ENCODE data around the gene CACNA2D4.

Gene CACNA2D4

GRCh38 chr12:1847411-1847810 is 71.0 kb downstream of the CACNA2D4 start:
- H3K4me2 ChIP-seq: peak overlapping the region; percentile 75 to 98 (median 92)
- TF ChIP-seq Cebpa-rat (IDR thresholded peaks at IDR 0.05): no peak
- no peaks in the 10 kb centered on the region for H4K20me1 ChIP-seq
- H3K4me1 ChIP-seq: peaks cover 69 to 99% (median 98%) of the 10 kb centered on the region in 10 experiments
- no peaks in the 10 kb centered on the region for H3K9me3 ChIP-seq (replicated peaks in 1 of 11)
- no peaks in the 10 kb centered on the region for H3K36me3 ChIP-seq
- peak overlapping the region in 1 of 10 experiments; percentile 16; a peak in 2 of 20 replicates for H3K4me3 ChIP-seq
- H3K27me3 ChIP-seq: peaks cover 0 to 6% (median 0%) of the 10 kb centered on the region in 11 experiments; a peak in 1 of 22 replicates
- peak overlapping the region in 8 of 11 experiments; percentile 53 to 79 (median 66); a peak in 11 of 22 replicates for H3K9ac ChIP-seq
- peak overlapping the region in 8 of 11 experiments; percentile 70 to 85 (median 78); a peak in 17 of 22 replicates for H3K27ac ChIP-seq

DNA sequence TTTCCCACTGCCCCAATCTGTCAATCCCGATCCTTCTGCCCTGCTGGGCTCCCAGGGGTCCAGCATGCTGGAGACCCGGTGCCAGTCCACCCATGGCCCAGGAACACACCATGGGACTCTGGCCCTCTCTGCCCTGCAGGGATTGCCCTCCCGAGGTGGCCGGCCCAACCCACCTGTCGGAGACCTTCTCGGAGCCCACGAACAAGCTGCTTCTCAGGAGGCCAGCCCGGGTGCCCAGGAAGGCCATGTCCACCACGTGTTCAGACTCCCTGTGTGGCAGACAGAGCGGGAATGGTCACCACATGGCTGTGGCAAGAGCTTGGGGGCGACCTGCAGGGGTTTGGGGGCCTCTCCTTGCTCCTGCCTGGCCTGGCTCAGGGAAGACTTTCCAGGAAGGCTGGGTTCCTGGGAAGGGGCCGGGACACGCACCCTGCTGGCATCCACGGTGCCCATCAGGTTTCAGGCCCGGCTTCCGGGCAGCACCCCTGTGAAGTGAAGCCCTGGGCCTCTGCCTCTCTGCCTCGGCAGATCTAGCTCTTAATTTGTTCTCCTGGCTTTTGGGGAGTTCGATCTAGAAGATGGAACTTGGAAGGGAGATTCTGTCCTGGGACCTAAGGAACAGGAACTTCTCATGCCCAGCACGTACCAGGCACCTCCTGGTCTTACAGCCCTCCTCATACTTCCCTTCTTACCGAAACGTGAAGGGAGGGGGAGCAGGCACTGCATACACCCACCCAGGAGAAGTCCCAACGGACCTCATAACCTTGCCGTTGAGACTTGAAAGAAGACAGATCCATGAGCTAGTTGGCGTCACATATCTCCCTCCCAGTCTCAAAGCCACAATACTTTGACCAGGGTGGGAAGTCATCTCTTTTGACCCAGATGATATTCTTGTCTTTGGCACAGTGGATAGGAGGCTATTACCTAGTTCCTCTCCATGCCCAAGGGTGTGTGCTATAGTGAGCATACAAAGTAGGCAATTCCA is 71.7 kb downstream of the CACNA2D4 start:
- H3K9ac ChIP-seq: peak overlapping the region in 10 of 11 experiments; percentile 4 to 79 (median 62); a peak in 17 of 22 replicates
- H3K4me2 ChIP-seq: peak overlapping the region; percentile 75 to 98 (median 92)
- H3K27me3 ChIP-seq: peaks cover 0 to 6% (median 0%) of the 10 kb centered on the region in 11 experiments; a peak in 1 of 22 replicates

GRCh38 chr12:1845886-1846285 is 72.6 kb downstream of the CACNA2D4 start:
- Histone ChIP-seq H3K9ac (peak overlapping the region in 8 of 11 experiments; percentile 4 to 79 (median 66); a peak in 12 of 22 replicates), H3K36me3 (no peaks in the 10 kb centered on the region), H3K4me1 (peaks cover 68 to 99% (median 97%) of the 10 kb centered on the region in 10 experiments), H3K4me2 (peak overlapping the region; percentile 75 to 98 (median 92)), H4K20me1 (no peaks in the 10 kb centered on the region), H3K4me3 (peak overlapping the region in 1 of 10 experiments; percentile 29; a peak in 2 of 20 replicates), H3K27me3 (peaks cover 0 to 6% (median 0%) of the 10 kb centered on the region in 11 experiments; a peak in 2 of 22 replicates), H3K27ac (peak overlapping the region in 8 of 11 experiments; percentile 70 to 85 (median 78); a peak in 16 of 22 replicates), H3K9me3 (replicated peaks in 1 of 11) (no peaks in the 10 kb centered on the region)
- no peak for TF ChIP-seq Cebpa-rat (IDR thresholded peaks at IDR 0.05)

More for the DNA sequence above, 71.7 kb downstream of the CACNA2D4 start:
- TF ChIP-seq Cebpa-rat (IDR thresholded peaks at IDR 0.05): no peak
- Histone ChIP-seq H3K36me3 (no peaks in the 10 kb centered on the region), H3K9me3 (replicated peaks in 1 of 11) (no peaks in the 10 kb centered on the region), H3K4me3 (peak overlapping the region in 3 of 10 experiments; percentile 16 to 29 (median 19); a peak in 6 of 20 replicates), H3K4me1 (peaks cover 68 to 99% (median 97%) of the 10 kb centered on the region in 10 experiments), H4K20me1 (no peaks in the 10 kb centered on the region), H3K27ac (peak overlapping the region in 10 of 11 experiments; percentile 33 to 85 (median 76); a peak in 20 of 22 replicates)

- no peak for TF ChIP-seq Cebpa-rat (IDR thresholded peaks at IDR 0.05)
- Histone ChIP-seq H3K36me3 (no peaks in the 10 kb centered on the region), H3K9me3 (replicated peaks in 1 of 11) (no peaks in the 10 kb centered on the region), H3K4me1 (peaks cover 68 to 99% (median 97%) of the 10 kb centered on the region in 10 experiments), H3K27me3 (peaks cover 0 to 6% (median 0%) of the 10 kb centered on the region in 11 experiments; a peak in 2 of 22 replicates), H3K9ac (peak overlapping the region in 7 of 11 experiments; percentile 57 to 79 (median 69); a peak in 7 of 22 replicates), H4K20me1 (no peaks in the 10 kb centered on the region), H3K4me3 (no peak overlapping the region; a peak in 1 of 20 replicates), H3K27ac (peak overlapping the region in 8 of 11 experiments; percentile 70 to 85 (median 78); a peak in 14 of 22 replicates), H3K4me2 (peak overlapping the region; percentile 75 to 98 (median 92); a peak in 21 of 22 replicates)
These were observed 73.0 kb downstream of the CACNA2D4 start for GRCh38 chr12:1845427-1845826.

- peaks cover 72 to 97% (median 95%) of the 10 kb centered on the region in 10 experiments for H3K4me1 ChIP-seq
- H3K27ac ChIP-seq: peak overlapping the region in 7 of 11 experiments; percentile 5 to 99 (median 97); a peak in 11 of 22 replicates
- no peak overlapping the region for H3K4me3 ChIP-seq
- peak overlapping the region in 4 of 11 experiments; percentile 52 to 92 (median 82); a peak in 7 of 22 replicates for H3K9ac ChIP-seq
- H3K4me2 ChIP-seq: peak overlapping the region; percentile 86 to 99 (median 93)
- no peaks in the 10 kb centered on the region for H4K20me1 ChIP-seq
- no peaks in the 10 kb centered on the region for H3K9me3 ChIP-seq (replicated peaks in 1 of 11)
- no peak for TF ChIP-seq Cebpa-rat (IDR thresholded peaks at IDR 0.05)
- H3K27me3 ChIP-seq: peaks cover 0 to 8% (median 0%) of the 10 kb centered on the region in 11 experiments; a peak in 2 of 22 replicates
- H3K36me3 ChIP-seq: no peaks in the 10 kb centered on the region
These were observed 73.6 kb downstream of the CACNA2D4 start for GRCh38 chr12:1844661-1845409.

- H3K27ac ChIP-seq: peak overlapping the region in 7 of 11 experiments; percentile 5 to 99 (median 97); a peak in 10 of 22 replicates
- peak overlapping the region; percentile 86 to 99 (median 93) for H3K4me2 ChIP-seq
- peak overlapping the region in 5 of 11 experiments; percentile 52 to 92 (median 88); a peak in 8 of 22 replicates for H3K9ac ChIP-seq
- H3K27me3 ChIP-seq: peaks cover 0 to 14% (median 0%) of the 10 kb centered on the region in 11 experiments; a peak in 2 of 22 replicates
- H3K36me3 ChIP-seq: no peaks in the 10 kb centered on the region
- no peak overlapping the region for H3K4me3 ChIP-seq
- H3K4me1 ChIP-seq: peaks cover 78 to 98% (median 97%) of the 10 kb centered on the region in 10 experiments
- no peaks in the 10 kb centered on the region for H3K9me3 ChIP-seq (replicated peaks in 1 of 11)
- no peaks in the 10 kb centered on the region for H4K20me1 ChIP-seq
- TF ChIP-seq Cebpa-rat (IDR thresholded peaks at IDR 0.05): no peak
These were observed 74.2 kb downstream of the CACNA2D4 start for GRCh38 chr12:1844223-1844622.

DNA sequence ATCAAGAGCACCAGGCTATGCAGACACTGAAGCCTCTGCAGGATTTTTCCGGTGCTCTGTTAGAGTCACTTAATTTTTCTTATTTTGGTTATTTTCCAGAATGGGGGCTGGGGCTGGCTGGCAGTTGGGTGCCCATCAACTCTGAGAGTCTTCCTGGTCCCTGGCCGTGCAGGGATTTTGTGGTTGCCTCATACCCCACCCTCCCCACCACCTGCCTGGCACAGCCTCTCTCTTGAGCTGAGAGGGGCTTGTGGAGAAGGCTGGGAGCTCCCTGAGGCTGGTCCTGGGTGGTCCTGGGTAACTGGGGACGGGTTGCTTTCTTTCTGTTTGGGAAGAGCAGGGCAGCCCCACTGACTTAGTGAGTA is 74.8 kb downstream of the CACNA2D4 start:
- Histone ChIP-seq H3K4me3 (peak overlapping the region in 1 of 10 experiments; percentile 41; a peak in 2 of 20 replicates), H3K27ac (peak overlapping the region in 8 of 11 experiments; percentile 89 to 99 (median 97); a peak in 17 of 22 replicates), H3K9ac (peak overlapping the region in 8 of 11 experiments; percentile 56 to 92 (median 87); a peak in 13 of 22 replicates), H3K36me3 (no peaks in the 10 kb centered on the region), H3K4me1 (peaks cover 84 to 99% (median 97%) of the 10 kb centered on the region in 10 experiments), H3K9me3 (replicated peaks in 1 of 11) (no peaks in the 10 kb centered on the region), H3K4me2 (peak overlapping the region; percentile 86 to 99 (median 93)), H3K27me3 (peaks cover 0 to 20% (median 0%) of the 10 kb centered on the region in 11 experiments; a peak in 2 of 22 replicates), H4K20me1 (no peaks in the 10 kb centered on the region)
- TF ChIP-seq Cebpa-rat (IDR thresholded peaks at IDR 0.05): no peak
